CD4-positive, alpha-beta T cell treated with Interferon gamma for 1 hour (primary cell): ENCODE measurements around the gene ITFG1.
A peak's percentile ranks its signal among the peaks of the same experiment; 100 is the strongest.
"Not testable (repeated sequence)": the region's sequence is repeated elsewhere in the genome, so short reads cannot be mapped to it uniquely, and the experiment has no call there.

Experiments used
- DNase-seq: peaks from one replicate; pipeline ENCODE4 v3.0.0-alpha.2; 2020

The ITFG1 gene

GRCh38 chr16:47143677-47144558 lies 316.9 kb downstream of the ITFG1 start, which contains the start of gene NETO2:
Gene NETO2 (minus strand): TSS chr16:47143945. CDS start chr16:47143612, 333 bp downstream.
- peak; percentile 49 for DNase-seq

- peak; percentile 57 for DNase-seq
These were observed 317.8 kb downstream of the ITFG1 start for GRCh38 chr16:47142821-47143676.

- DNase-seq, result no peak
These were observed 318.4 kb downstream of the ITFG1 start for GRCh38 chr16:47142486-47142820.

- peak; percentile 82 for DNase-seq
These were observed 318.9 kb downstream of the ITFG1 start for GRCh38 chr16:47141773-47142485.

GRCh38 chr16:47140686-47141085 lies 320.2 kb downstream of the ITFG1 start:
- DNase-seq, result no peak

- DNase-seq, result no peak
These were observed 321.2 kb downstream of the ITFG1 start for GRCh38 chr16:47139561-47140185.

- DNase-seq, result not testable (repeated sequence)
These were observed 322.9 kb downstream of the ITFG1 start for GRCh38 chr16:47137925-47138324.

GRCh38 chr16:47136099-47136842 lies 324.6 kb downstream of the ITFG1 start:
- DNase-seq, result no peak

- no peak for DNase-seq
These were observed 326.3 kb downstream of the ITFG1 start for GRCh38 chr16:47134550-47134949.

GRCh38 chr16:47132308-47132707 lies 328.6 kb downstream of the ITFG1 start:
- no peak for DNase-seq

GRCh38 chr16:47129755-47130435 lies 331.0 kb downstream of the ITFG1 start:
- DNase-seq, result no peak

- DNase-seq, result no peak
These were observed 333.3 kb downstream of the ITFG1 start for GRCh38 chr16:47127541-47127940.

GRCh38 chr16:47125757-47126156 lies 335.1 kb downstream of the ITFG1 start:
- no peak for DNase-seq

- no peak for DNase-seq
These were observed 347.7 kb downstream of the ITFG1 start for GRCh38 chr16:47113130-47113529.

- DNase-seq, result no peak
These were observed 349.9 kb downstream of the ITFG1 start for GRCh38 chr16:47110939-47111338.

- DNase-seq, result no peak
These were observed 351.5 kb downstream of the ITFG1 start for GRCh38 chr16:47109361-47109760.
